Measurements from ENCODE around the gene SFXN1.

Gene SFXN1

DNA sequence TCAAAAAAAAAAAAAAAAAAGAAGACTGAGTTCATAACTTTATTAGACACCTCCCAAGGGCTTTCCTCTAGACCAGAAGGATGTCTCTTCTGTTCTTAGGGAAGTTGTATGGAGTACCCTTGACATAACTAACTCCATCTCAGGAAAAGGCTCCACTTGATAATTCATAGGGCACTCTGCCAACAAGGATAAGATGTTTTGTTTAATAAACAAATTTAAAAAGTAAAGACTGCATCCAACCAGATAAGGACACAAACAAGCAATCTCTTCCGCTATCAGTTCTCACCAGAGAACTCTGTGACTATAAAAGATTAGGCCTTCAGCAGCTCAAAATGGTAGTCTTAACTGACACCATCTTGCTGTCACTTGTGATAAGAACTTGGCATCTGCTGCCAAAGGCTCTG lies 65.8 kb downstream of the SFXN1 start:
- DNase-seq: peak; percentile 31

DNA sequence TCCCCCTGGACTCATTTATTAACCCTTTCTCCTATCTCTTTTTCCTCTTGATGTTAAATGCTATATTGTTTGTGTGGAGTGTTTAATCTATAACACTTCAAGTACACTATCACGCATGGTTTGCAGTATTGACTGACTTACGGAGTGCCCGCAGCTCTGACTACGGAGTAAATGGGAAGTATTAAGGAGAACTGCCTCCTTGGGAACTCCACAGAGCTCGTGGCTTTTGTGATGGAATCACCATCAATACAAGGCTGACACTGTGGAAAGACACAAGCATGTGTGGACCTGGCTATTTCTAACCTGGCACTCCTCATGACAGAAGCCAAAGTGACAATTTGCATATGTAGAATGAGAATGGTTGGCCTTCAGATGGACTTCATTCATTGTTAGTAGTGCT lies 66.2 kb downstream of the SFXN1 start:
- DNase-seq: no peak

DNA sequence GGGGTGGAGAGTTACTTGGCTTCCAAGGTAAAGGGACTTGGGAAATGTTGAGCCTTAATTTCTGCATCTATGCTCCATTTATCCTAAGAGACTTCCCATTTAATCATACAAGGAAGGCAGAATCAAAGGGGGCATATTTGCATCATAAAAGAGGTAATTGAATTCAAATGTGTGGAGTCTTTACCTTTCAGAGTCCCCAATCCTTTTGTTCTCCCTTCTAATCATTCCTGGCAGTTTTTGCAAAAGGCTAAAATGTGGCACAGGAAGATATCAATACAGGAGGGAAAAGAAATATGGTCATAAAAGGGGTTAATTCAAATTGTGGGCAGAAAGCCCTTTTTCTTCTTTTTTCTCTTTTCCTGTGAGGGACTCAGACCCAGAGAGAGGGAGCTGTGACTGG lies 69.5 kb downstream of the SFXN1 start:
- peak; percentile 27 for DNase-seq

DNA sequence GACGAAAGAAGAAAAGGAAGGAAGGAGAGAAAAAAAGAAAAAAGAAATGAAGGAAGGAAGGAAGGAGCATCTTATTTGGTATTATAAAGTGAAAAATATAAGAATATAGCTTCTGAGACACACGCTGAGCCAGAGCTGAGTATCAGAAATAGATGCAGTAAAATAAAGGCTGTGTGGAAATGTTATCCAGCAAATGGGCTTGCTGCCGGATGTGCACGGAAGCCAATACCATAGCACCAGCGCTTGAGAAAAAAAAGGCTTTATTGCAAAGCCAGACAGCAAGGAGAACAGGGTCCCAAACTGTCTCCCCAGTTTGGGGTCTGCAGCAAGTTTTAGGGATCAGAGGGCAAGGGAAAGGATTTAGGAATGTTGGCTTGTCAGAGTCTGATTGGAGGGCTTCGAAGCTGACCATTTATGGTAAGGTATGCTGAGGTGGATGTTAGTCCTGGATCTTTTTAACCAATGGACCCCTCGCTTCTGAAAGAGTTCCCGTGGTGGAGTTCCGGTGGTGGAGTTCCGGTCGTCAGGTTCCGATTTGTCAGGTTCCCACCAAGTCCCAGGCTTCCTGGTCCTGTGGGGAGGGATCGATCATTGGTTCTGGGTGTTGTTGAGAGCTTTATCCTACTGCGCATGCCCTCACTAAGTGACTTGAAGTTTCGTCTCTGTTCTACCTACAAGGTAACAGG lies 70.4 kb downstream of the SFXN1 start:
- DNase-seq: no peak

DNA sequence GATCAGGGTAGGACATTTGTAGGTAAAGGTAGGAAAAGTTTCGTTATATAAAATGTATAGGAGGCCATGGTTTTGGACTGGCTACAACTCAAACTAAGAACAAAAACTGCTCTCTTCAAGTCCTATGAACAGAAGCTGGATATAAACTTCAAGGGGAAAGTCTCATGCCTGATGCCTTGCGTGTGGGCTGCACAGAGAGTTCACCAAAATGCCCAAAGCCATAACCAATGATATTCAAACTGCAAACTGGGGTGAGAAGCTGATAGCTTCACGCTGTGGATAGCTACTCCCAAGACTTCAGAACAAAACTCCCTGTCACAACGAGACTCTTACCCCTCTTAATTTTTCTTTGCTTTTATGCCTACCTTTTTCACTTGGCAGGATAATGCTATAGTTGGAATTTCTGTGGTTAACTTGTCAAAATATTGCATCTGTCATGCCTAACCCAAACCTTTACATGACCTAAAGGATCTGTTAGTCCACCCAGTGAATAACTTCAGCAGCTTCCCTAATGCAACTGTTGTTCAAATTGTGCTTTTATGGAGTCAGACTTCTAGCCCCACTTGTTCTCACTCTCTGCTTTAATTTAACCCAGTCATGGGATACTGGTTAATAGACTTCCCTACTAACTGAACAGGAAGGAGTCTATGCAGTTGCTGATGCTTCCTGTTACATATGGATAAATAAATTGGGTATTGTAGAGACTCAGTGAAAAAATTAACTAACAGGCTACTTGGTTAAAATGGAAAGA lies 71.9 kb downstream of the SFXN1 start:
- DNase-seq: no peak

DNA sequence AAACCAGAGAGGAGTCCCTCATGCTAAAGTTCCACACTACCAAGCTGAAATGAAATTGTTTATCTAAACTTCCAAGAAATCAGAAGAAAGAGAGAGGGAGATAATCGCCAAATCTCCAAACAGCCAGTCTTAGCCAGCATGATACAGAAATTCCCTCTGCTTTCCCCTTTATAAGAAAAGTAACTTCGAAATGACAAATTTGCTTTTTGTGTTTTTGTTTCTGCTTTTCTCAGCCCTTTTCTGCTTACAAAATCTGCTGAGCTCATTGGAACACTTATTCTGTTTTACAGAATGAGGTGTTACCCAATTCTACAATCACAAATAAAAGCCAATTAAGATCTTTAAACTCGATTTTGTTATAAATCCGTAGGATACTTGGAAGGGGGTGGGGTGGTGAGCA lies 72.9 kb downstream of the SFXN1 start:
- DNase-seq: no peak

DNA sequence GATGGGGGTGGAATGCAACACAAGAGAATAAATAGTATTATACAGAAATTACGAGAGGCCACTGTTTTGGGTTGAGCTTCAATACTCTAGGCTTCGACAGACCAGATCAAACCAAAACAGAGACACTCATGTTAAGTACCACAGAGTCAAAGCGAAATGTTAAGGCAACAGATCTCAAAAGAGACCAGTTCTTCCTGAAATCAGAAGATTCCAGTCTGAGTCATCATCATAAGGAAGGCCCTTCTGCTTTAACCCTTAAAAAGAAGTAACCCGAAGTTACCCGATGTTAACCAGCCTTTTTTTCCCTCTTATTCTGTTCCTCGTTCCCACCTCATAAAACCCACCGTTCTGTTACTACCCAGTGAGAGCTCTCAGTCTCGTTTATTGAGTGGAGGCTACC lies 75.9 kb downstream of the SFXN1 start:
- DNase-seq: no peak

DNA sequence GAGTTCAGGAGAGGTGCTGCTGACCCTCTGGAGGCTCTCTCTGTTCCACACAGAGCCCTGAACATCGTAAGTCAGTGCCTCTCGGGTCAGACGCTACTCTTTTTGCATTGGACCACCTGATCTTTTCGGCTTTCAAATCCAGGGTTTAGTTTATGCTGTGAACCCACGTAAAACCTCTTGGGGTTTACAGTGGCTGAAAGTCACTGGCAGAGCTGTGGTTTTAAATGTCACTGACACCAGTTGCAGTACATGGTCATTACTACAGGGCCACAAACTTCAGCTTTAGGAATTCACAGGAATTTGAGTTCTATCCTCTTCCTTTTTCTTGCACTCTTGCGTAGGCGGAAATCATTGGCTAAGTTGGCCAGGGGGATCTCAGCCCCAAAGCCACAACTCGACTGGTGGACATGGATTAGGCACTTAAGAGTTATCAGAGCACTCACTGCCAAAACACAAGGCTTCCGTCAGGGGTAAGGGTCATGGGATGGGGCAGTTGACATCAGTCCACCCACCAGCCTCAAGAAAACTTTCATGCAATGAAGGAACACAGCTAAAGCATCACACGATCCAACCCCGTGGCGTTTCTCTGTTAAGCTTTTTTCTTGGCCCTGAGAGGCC lies 76.9 kb downstream of the SFXN1 start:
- no peak for DNase-seq

DNA sequence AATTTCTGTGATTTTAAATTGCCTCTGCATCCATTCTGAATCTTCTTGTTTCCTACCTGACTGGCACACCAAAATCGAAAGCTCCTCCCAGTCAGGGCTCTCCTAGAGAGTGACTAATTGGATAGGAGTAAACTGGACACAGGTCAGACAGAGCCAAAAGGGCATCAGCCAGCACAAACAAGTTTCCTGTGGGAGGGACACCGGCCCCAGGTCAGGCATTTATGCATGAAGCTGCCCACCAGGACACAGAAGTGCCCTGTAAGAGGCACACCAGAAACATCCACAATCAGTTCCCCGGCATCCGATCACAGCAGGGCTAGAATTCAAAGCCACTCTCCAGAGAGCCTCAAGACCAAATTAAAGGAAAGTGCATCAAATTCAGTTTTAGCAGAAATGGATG lies 78.4 kb downstream of the SFXN1 start:
- DNase-seq: no peak

DNA sequence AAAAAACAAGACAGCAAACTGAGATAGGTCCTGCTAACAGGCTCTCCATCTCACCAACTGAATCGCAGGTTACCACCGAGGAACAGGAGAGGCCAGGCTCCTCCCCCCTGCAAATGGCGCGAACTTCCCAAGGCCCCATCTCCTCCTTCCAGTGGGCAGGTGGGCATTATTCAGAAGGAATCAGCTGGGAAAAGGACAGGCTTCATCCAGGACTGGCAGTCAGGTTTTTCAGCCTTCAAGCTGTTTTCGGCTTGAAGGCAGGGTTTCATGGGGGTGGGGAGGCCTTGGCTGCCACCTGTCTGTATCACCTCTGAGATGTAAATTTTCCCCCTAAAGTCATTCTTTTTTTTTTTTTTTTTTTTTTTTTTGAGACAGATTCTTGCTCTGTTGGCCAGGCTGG lies 79.4 kb downstream of the SFXN1 start:
- no peak for DNase-seq

DNA sequence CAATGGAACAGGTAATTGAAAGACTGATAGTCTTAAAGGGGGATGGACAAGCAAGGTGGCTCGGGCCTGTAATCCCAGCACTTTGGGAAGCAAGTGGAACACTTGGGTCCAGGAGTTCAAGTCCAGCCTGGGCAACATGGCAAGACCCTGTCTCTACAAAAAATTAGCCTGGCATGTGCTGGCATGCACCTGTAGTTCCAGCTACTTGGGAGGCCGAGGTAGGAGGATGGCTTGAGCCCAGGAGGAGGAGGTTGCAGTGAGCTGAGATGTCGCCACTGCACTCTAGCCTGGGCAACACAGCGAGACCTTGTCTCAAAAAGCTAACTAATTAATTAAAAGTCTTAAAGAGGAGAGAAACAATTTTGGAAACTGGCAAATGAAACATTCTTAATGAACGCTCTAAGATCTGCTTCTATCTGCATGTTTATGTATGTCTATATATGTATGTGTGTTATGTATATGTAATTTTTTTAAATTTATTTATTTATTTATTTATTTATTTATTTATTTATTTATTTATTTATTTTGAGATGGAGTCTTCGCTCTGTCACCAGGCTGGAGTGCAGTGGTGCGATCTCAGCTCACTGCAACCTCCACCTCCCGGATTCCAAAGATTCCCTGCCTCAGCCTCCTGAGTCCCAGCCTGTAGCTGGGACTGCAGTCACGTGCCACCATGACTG lies 80.6 kb downstream of the SFXN1 start:
- DNase-seq: no peak

DNA sequence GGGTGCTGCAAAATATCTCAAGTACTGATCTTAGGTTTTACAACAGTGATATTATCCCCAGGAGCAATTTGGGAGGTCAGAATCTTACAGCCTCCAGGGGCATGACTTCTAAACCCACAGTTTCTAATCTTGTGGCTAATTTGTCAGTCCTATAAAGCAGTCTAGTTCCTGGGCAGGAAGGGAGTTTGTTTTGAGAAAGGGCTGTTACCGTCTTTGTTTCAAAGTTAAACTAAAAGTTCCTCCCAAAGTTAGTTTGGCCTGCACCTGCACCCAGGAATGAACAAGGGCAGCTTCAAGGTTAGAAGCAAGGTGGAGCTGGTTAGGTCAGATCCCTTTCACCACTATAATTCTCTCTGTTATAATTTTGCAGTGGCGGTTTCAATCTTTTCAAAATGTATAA lies 81.7 kb downstream of the SFXN1 start:
- DNase-seq: no peak

DNA sequence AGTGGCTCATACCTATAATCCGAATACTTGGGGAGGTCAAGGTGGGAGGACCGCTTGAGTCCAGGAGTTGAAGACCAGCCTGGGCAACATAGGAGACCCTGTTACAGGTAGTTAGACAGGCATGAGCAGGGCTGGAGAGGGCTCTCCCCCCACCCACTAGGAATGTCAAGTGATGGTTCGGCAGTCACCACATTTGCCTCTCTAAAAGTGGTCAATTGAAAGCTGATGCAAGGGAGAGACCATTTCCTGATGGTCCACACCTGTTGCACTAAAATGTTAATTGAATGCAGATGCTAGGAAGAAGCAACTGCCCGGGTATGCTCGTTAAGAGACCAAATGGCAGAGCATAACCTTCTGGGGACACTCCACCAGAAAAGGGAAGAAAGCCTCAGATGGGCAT lies 82.7 kb downstream of the SFXN1 start:
- DNase-seq: no peak

DNA sequence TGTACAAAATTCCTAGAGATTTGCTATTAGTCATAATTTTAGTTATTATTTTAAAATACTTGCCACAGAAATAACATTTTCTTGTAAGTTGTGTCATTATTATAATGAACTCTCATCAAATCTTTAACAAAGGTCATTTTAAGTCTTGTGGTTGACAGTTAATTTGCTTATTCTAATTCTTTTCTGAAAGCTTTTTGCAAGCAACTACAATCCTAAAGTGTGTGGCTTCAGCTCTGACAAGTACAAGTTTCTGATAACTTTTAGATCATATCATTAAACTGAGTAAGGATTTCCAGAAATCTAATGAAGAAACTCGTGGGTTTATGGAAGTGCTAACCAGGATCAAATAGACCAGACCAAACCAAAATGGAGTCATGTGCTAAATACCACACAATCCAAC lies 86.4 kb downstream of the SFXN1 start:
- DNase-seq: no peak

DNA sequence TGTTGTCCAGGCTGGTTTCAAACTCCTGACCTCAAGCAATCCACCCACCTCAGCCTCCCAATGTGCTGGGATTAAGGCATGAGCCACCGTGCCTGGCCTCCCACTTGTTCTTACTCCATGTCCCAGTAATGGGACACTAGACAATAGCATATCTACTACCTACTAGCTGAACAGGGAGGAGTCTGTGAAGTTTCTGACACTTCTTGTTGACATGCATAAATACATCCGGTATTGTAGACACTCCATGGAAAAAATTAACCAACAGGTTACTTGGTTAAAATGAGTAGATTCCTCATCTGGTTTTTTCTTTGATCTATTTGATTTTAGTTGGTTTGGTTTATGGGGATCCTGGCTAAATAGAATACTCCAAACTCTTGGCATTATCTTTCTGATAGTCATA lies 88.3 kb downstream of the SFXN1 start:
- DNase-seq: no peak

DNA sequence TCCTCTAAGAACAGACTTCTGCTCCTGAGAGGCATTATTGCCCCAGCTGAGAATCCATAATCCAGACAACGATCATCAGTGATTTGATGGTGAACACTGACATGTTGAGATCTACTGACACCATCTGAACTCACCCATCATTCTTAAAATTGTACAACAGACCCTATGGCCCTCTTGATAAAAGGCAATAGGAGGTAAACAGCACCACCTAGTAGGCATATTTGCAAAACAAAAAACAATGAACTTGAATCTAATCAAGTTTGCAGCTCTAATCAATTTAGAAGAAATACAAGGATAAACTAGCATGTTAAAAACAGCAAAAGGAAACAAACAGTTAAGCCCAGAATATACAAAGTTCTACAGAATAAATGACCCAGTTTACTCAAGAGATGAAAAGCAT lies 89.6 kb downstream of the SFXN1 start:
- no peak for DNase-seq

DNA sequence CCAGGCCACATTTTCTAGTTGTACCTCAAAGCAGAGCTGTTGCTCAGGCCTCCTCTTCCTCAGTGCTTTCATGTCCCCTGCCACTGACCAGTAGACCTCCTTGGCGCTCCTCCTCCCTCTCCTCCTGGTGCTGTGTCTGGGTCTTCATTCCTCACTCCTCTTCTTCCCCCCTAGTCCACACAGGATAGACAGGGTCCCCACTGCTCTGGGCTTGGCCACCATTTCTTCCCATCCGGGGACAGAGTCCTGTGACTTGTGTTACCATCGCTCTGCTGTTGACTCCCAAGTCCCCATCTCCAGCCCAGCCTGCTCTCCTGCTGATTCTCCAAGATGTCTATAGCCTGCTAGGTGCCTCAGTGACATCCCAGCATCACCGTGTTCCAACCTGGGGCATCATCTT lies 91.3 kb downstream of the SFXN1 start:
- DNase-seq: no peak

DNA sequence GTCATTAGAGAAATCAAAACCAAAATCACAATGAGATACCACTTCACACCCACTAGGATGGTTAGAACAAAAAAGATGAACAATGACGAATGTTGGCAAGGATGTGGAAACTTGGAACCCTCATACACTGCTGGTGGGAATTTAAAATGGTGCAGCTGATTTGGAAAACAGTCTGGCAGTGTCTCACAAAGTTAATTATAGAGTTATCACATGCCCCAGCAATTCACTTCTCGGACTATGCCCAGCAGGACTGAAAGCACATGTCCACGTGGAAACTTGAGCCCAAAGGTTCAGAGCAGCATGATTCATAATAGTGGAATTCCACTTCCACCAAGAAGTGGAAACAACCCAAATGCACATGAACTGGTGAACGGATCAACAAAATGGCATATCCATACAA lies 94.5 kb downstream of the SFXN1 start:
- no peak for DNase-seq

DNA sequence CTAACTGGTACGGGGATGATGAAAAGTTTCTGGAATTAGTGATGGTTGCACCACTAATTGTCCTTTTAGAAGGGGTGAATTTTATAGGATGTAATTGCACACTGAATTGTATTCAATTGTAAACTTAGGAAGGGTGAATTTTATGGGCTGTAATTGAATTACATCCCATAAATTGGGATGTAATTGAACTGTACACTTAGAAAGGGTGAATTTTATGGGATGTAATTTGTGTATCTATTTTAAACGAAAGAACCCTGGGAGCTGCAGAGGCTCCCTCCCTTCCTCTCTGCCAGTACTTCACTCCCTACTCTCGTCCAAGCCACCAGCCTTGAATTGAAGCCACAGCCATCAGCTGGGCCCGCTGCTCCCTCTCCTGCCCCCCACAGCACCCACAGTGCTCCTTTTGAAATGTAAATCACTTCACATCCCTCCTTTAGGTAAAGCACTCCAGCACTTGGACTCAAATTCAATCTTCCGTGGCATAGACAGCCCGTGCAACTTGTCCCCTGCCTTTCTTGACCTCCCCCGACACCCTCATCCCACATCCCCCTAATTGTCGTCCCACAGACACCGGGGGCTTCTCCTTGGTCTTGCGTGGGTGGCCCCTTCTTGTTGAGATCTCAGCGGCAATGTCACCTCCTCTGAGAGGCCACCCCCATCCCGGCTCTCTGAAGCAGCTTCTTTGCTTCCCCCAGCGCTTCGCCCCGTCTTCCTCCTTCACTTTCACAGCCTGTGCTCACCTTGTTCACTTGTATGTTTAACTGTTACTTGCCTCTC lies 95.3 kb downstream of the SFXN1 start:
- DNase-seq: no peak

DNA sequence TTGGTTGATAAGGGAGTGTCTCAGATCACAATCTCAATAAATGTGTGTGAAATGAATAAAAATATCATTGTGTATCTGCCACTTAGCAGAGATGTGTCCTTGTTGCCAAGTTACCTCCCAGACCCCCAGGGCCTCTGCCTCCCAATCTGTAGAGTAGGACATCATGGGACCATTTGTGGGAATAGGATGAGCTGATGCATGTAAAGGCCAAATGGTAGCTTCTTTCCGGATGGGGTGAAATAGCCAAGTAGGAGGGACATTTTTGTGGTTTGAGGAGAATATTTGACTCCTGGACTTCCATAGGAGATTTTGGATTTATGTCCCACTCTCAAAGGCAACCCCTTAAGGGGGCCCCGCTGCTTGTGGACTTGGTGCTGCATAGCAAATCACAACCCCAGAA lies 96.9 kb downstream of the SFXN1 start:
- no peak for DNase-seq

DNA sequence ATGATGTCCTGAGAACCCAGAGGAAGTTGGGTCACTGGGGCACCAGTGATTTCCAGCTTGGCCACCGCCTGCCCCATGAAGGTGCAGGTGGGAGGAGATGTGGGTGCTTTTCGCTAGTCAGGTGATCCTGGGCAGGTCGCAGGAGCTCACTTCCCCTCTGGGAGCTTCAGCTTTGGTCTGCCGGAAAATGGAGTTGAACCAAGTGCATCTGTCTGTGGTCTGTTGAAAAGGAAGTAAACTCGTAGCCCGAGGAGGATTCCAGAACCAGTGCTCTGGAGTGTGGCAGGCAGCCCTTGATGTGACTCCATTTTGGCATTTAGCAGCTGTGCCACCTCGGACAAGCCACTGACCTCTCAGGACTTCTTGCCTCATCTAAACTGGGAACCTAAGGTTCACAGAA lies 97.7 kb downstream of the SFXN1 start:
- DNase-seq: no peak

DNA sequence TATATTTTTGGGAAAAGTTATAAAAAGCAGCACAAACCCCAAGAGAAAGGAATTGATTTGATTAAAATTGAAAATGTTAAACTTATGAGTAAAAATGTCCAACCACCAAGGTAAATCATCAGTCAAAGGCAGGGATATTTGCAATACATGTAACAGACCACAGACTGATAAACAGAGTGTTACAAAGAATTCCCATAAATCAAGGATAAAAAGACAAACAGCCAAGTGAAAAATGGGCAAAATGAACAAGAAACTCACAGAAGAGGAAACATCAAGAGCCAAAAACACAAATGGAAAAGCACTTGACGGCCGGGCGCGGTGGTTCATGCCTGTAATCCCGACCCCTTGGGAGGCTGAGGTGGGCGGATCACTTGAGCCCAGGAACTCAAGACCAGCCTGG lies 98.2 kb downstream of the SFXN1 start:
- DNase-seq: no peak
